ENCODE measurements around the gene NRDC. TPM values are rescaled to one million over a fixed set of nuclear protein-coding genes. Genes with fewer than 3 reads are reported as not detected.

NRDC gene
- polyA plus RNA-seq, 3 donors, result 66.8 to 92.0 (median 74.3) TPM

- H3K9me3 ChIP-seq (replicated peaks in 1 of 2; ENCODE audit: control insufficient read depth in 1 of 2, insufficient read depth in 1 of 2, low read length in 2 of 2), result no peaks in the 10 kb centered on the region
- H3K4me1 ChIP-seq (ENCODE audit: control insufficient read depth in 1 of 2, insufficient read depth in 2 of 2, low read length in 2 of 2), result peaks cover 9 to 14% of the 10 kb centered on the region in 2 donors
- H3K27ac ChIP-seq (ENCODE audit: low read depth in 1 of 2, low read length in 2 of 2), result peak overlapping the region in 1 of 2 donors; percentile 6
- Mint-ChIP-seq H3K9me3 (peaks cover 0 to 4% (median 0%) of the 10 kb centered on the region in 7 donors), H3K27ac (no peak overlapping the region), H3K36me3 (peaks cover 13 to 18% of the 10 kb centered on the region in 2 donors), H3K4me1 (peaks cover 34% of the 10 kb centered on the region), H3K27me3 (ENCODE audit: low read depth in 3 of 3) (peaks cover 0 to 2% (median 0%) of the 10 kb centered on the region in 3 donors), H3K4me3 (no peak overlapping the region)
- H3K36me3 ChIP-seq (replicated peaks in 1 of 2; ENCODE audit: control insufficient read depth in 1 of 2, insufficient read depth in 2 of 2, low read length in 2 of 2), result peaks cover 0 to 20% of the 10 kb centered on the region in 2 donors
- no peak overlapping the region for H3K4me3 ChIP-seq (replicated peaks in 1 of 3; ENCODE audit: low read depth in 2 of 3, low read length in 3 of 3)
- TF ChIP-seq CTCF (IDR thresholded peaks at IDR 0.05), result no peak
- H3K79me2 ChIP-seq (ENCODE audit: insufficient read depth, low read length), result peaks cover 97% of the 10 kb centered on the region
- no peak overlapping the region for H3K4me2 ChIP-seq (replicated peaks; ENCODE audit: extremely low read depth, low read length, poor library complexity, severe bottlenecking)
- H3K27me3 ChIP-seq (ENCODE audit: control insufficient read depth in 2 of 2, insufficient read depth in 2 of 2, low read length in 2 of 2), result no peaks in the 10 kb centered on the region
- WGBS (ENCODE audit: insufficient coverage), result 100% methylated on average over 3 of the region's 4 CpGs
- peaks cover 94% of the 10 kb centered on the region for H4K20me1 ChIP-seq (ENCODE audit: insufficient read depth, low read length)
- no peak overlapping the region for H2AFZ ChIP-seq (ENCODE audit: insufficient read depth, low read depth, low read length, poor library complexity, severe bottlenecking)
- no peak overlapping the region for H3K9ac ChIP-seq (ENCODE audit: insufficient read depth, low read length, poor library complexity, severe bottlenecking)
- intact Hi-C loops (cut with micrococcal nuclease), result no loop called here
- DNase-seq, result no peak
These were observed 10.9 kb downstream of the NRDC start for GRCh38 chr1:51867479-51868232.

- TF ChIP-seq CTCF (IDR thresholded peaks at IDR 0.05), result no peak
- H2AFZ ChIP-seq (ENCODE audit: insufficient read depth, low read depth, low read length, poor library complexity, severe bottlenecking), result no peak overlapping the region
- peaks cover 0 to 4% (median 0%) of the 10 kb centered on the region in 7 donors for H3K9me3 Mint-ChIP-seq
- H3K27ac Mint-ChIP-seq, result peak overlapping the region; percentile 40 to 88 (median 80)
- H3K27me3 ChIP-seq (ENCODE audit: control insufficient read depth in 2 of 2, insufficient read depth in 2 of 2, low read length in 2 of 2), result no peaks in the 10 kb centered on the region
- peaks cover 0 to 24% of the 10 kb centered on the region in 2 donors for H3K36me3 ChIP-seq (replicated peaks in 1 of 2; ENCODE audit: control insufficient read depth in 1 of 2, insufficient read depth in 2 of 2, low read length in 2 of 2)
- no peak overlapping the region for H3K9ac ChIP-seq (ENCODE audit: insufficient read depth, low read length, poor library complexity, severe bottlenecking)
- no peak overlapping the region for H3K4me3 Mint-ChIP-seq
- WGBS (ENCODE audit: insufficient coverage), result no CpG with 5 or more reads among the region's 2 CpGs
- peaks cover 6 to 32% of the 10 kb centered on the region in 2 donors for H3K36me3 Mint-ChIP-seq
- peaks cover 90% of the 10 kb centered on the region for H4K20me1 ChIP-seq (ENCODE audit: insufficient read depth, low read length)
- peaks cover 0 to 2% (median 0%) of the 10 kb centered on the region in 3 donors for H3K27me3 Mint-ChIP-seq (ENCODE audit: low read depth in 3 of 3)
- no peak overlapping the region for H3K4me2 ChIP-seq (replicated peaks; ENCODE audit: extremely low read depth, low read length, poor library complexity, severe bottlenecking)
- H3K27ac ChIP-seq (ENCODE audit: low read depth in 1 of 2, low read length in 2 of 2), result peak overlapping the region; percentile 12 to 48
- no peaks in the 10 kb centered on the region for H3K9me3 ChIP-seq (replicated peaks in 1 of 2; ENCODE audit: control insufficient read depth in 1 of 2, insufficient read depth in 1 of 2, low read length in 2 of 2)
- H3K79me2 ChIP-seq (ENCODE audit: insufficient read depth, low read length), result peaks cover 93% of the 10 kb centered on the region
- H3K4me3 ChIP-seq (replicated peaks in 1 of 3; ENCODE audit: low read depth in 2 of 3, low read length in 3 of 3), result no peak overlapping the region
- H3K4me1 ChIP-seq (ENCODE audit: control insufficient read depth in 1 of 2, insufficient read depth in 2 of 2, low read length in 2 of 2), result peaks cover 9 to 14% of the 10 kb centered on the region in 2 donors
- H3K4me1 Mint-ChIP-seq, result peaks cover 17% of the 10 kb centered on the region
- DNase-seq, result peak; percentile 27 to 60 (median 54)
- intact Hi-C loops (cut with micrococcal nuclease), result no loop called here
These were observed 15.1 kb downstream of the NRDC start for GRCh38 chr1:51863384-51863783.
